ENCODE measurements around the gene TMEM269.

Gene TMEM269

DNA sequence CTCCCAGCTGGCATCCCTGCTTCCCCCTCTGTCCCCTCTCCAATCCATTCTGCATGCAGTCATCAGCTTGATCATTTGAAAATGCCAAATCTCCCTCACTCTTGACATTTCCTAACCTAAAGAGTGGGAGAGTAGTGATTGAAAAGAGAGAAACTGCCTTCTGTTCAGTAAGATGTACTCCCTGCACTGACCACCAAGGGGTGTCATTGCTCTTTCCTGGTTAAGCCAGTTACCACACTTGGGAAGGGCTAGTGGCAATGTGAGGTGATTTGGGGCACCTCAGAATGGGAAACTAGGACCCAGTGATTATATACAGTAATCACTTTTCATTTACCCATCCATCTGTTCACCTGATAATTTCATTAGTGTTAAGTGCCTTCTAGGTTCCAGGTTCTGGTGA lies 6.9 kb upstream of the TMEM269 start:
- Histone ChIP-seq H3K4me3 (ENCODE audit: extremely low read depth, insufficient read depth, low read length, poor library complexity, severe bottlenecking) (no peak overlapping the region), H3K36me3 (ENCODE audit: control insufficient read depth, insufficient read depth, low read length) (peaks cover 82% of the 10 kb centered on the region), H3K27ac (ENCODE audit: low read depth, low read length, severe bottlenecking) (no peak overlapping the region), H3K9me3 (ENCODE audit: control insufficient read depth, low read length) (no peaks in the 10 kb centered on the region), H3K4me1 (ENCODE audit: control insufficient read depth, insufficient read depth, low read length, poor library complexity, severe bottlenecking) (no peaks in the 10 kb centered on the region)

GRCh38 chr1:42779725-42780124 lies 5.1 kb upstream of the TMEM269 start:
- H3K36me3 ChIP-seq (ENCODE audit: control insufficient read depth, insufficient read depth, low read length), result peaks cover 75% of the 10 kb centered on the region
- 100% methylated on average over 2 of the region's 2 CpGs; no CpG with 5 or more reads in 1 of the 2 experiments for WGBS, 2 experiments (ENCODE audit: insufficient coverage in 2 of 2)
- H3K27ac ChIP-seq (ENCODE audit: low read depth, low read length, severe bottlenecking), result no peak overlapping the region
- no peaks in the 10 kb centered on the region for H3K4me1 ChIP-seq (ENCODE audit: control insufficient read depth, insufficient read depth, low read length, poor library complexity, severe bottlenecking)
- no peaks in the 10 kb centered on the region for H3K9me3 ChIP-seq (ENCODE audit: control insufficient read depth, low read length)
- no peak overlapping the region for H3K4me3 ChIP-seq (ENCODE audit: extremely low read depth, insufficient read depth, low read length, poor library complexity, severe bottlenecking)

GRCh38 chr1:42780176-42780575 lies 4.6 kb upstream of the TMEM269 start:
- WGBS, 2 experiments (ENCODE audit: insufficient coverage in 2 of 2), result 100% methylated on average over 1 of the region's 1 CpG; no CpG with 5 or more reads in 1 of the 2 experiments
- no peak overlapping the region for H3K27ac ChIP-seq (ENCODE audit: low read depth, low read length, severe bottlenecking)
- no peak overlapping the region for H3K4me3 ChIP-seq (ENCODE audit: extremely low read depth, insufficient read depth, low read length, poor library complexity, severe bottlenecking)
- no peaks in the 10 kb centered on the region for H3K9me3 ChIP-seq (ENCODE audit: control insufficient read depth, low read length)
- peaks cover 1% of the 10 kb centered on the region for H3K4me1 ChIP-seq (ENCODE audit: control insufficient read depth, insufficient read depth, low read length, poor library complexity, severe bottlenecking)
- H3K36me3 ChIP-seq (ENCODE audit: control insufficient read depth, insufficient read depth, low read length), result peaks cover 70% of the 10 kb centered on the region

- Histone ChIP-seq H3K36me3 (ENCODE audit: control insufficient read depth, insufficient read depth, low read length) (peaks cover 45% of the 10 kb centered on the region), H3K27ac (ENCODE audit: low read depth, low read length, severe bottlenecking) (no peak overlapping the region), H3K9me3 (ENCODE audit: control insufficient read depth, low read length) (no peaks in the 10 kb centered on the region), H3K4me3 (ENCODE audit: extremely low read depth, insufficient read depth, low read length, poor library complexity, severe bottlenecking) (no peak overlapping the region), H3K4me1 (ENCODE audit: control insufficient read depth, insufficient read depth, low read length, poor library complexity, severe bottlenecking) (peaks cover 3% of the 10 kb centered on the region)
- 80% methylated on average over 1 of the region's 2 CpGs; no CpG with 5 or more reads in 1 of the 2 experiments for WGBS, 2 experiments (ENCODE audit: insufficient coverage in 2 of 2)
Observed at GRCh38 chr1:42783092-42783491, 1.7 kb upstream of the TMEM269 start.

GRCh38 chr1:42784547-42784945 lies 245 bp upstream of the TMEM269 start:
- Histone ChIP-seq H3K36me3 (ENCODE audit: control insufficient read depth, insufficient read depth, low read length) (peaks cover 36% of the 10 kb centered on the region), H3K4me1 (ENCODE audit: control insufficient read depth, insufficient read depth, low read length, poor library complexity, severe bottlenecking) (peaks cover 3% of the 10 kb centered on the region), H3K27ac (ENCODE audit: low read depth, low read length, severe bottlenecking) (no peak overlapping the region), H3K9me3 (ENCODE audit: control insufficient read depth, low read length) (no peaks in the 10 kb centered on the region), H3K4me3 (ENCODE audit: extremely low read depth, insufficient read depth, low read length, poor library complexity, severe bottlenecking) (no peak overlapping the region)
- WGBS, 2 experiments (ENCODE audit: insufficient coverage in 2 of 2), result 95 to 100% methylated on average over 7 to 15 of the region's 18 CpGs

DNA sequence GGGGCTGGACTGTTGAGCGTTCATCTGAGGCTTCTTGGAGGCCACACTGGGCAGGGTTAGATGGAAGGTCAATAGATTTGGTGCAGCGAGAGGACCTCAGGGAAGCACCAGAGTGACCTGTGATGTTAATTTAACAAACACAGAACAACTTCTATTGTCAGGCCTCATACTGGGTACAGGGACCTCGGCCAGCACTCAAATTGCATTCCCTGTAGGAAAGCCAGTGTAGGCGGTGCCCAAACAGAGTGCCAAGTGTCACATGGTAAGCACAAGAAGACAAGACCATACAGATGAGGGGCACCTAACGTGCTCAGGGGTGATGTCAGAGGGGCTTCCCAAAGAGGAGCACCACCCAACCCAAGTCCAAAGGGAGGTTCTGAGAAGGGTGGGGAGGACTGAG lies 1.3 kb downstream of the TMEM269 start:
- no peaks in the 10 kb centered on the region for H3K9me3 ChIP-seq (ENCODE audit: control insufficient read depth, low read length)
- 90 to 97% methylated on average over 3 to 5 of the region's 5 CpGs for WGBS, 2 experiments (ENCODE audit: insufficient coverage in 2 of 2)
- no peak overlapping the region for H3K4me3 ChIP-seq (ENCODE audit: extremely low read depth, insufficient read depth, low read length, poor library complexity, severe bottlenecking)
- peaks cover 3% of the 10 kb centered on the region for H3K4me1 ChIP-seq (ENCODE audit: control insufficient read depth, insufficient read depth, low read length, poor library complexity, severe bottlenecking)
- peaks cover 21% of the 10 kb centered on the region for H3K36me3 ChIP-seq (ENCODE audit: control insufficient read depth, insufficient read depth, low read length)
- no peak overlapping the region for H3K27ac ChIP-seq (ENCODE audit: low read depth, low read length, severe bottlenecking)

DNA sequence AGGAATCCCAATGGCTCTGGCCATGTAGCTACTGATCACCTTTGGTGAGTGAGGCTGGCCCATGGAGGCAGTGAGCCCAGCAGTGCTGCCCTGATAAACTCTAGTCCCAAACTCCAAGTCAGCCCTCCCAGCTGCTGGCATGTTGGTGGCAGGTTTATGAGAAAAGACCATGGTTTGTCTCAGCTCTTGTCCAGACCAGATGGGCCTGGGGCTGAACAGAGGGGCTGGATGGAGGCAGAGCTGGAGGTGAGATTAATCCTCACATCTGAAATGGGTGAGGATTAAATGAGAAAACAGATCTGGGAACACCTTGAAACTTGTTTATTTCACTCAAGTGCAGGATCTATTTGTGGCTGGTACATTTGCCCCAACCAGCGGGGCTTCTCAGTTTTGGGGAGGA lies 3.2 kb downstream of the TMEM269 start:
- peaks cover 8% of the 10 kb centered on the region for H3K36me3 ChIP-seq (ENCODE audit: control insufficient read depth, insufficient read depth, low read length)
- no peak overlapping the region for H3K4me3 ChIP-seq (ENCODE audit: extremely low read depth, insufficient read depth, low read length, poor library complexity, severe bottlenecking)
- H3K27ac ChIP-seq (ENCODE audit: low read depth, low read length, severe bottlenecking), result no peak overlapping the region
- WGBS, 2 experiments (ENCODE audit: insufficient coverage in 2 of 2), result 100% methylated on average over 1 of the region's 1 CpG
- no peaks in the 10 kb centered on the region for H3K9me3 ChIP-seq (ENCODE audit: control insufficient read depth, low read length)
- peaks cover 3% of the 10 kb centered on the region for H3K4me1 ChIP-seq (ENCODE audit: control insufficient read depth, insufficient read depth, low read length, poor library complexity, severe bottlenecking)

DNA sequence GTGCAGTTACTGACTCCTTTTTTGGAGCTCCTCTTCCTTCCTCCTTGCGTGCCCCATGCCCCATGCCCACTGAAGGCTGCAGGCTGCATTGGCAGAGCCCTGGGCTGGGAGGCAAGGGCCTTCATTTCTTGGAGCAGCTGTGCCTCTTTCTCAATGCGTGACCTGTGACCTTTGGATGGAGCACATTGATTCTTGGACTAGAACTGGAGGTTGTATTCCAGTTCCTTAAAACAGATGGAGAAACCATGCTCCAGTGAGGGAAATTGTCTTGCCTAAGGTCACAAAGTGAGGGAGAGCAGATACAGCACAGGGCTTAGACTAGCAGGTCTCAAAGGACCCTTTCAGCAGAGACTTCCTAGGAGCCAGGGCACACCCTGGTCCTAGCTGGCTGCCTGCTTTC lies 9.0 kb downstream of the TMEM269 start:
- Histone ChIP-seq H3K27ac (ENCODE audit: low read depth, low read length, severe bottlenecking) (no peak overlapping the region), H3K4me1 (ENCODE audit: control insufficient read depth, insufficient read depth, low read length, poor library complexity, severe bottlenecking) (no peaks in the 10 kb centered on the region), H3K9me3 (ENCODE audit: control insufficient read depth, low read length) (no peaks in the 10 kb centered on the region), H3K4me3 (ENCODE audit: extremely low read depth, insufficient read depth, low read length, poor library complexity, severe bottlenecking) (no peak overlapping the region), H3K36me3 (ENCODE audit: control insufficient read depth, insufficient read depth, low read length) (no peaks in the 10 kb centered on the region)
- 85 to 100% methylated on average over 2 of the region's 2 CpGs for WGBS, 2 experiments (ENCODE audit: insufficient coverage in 2 of 2)

GRCh38 chr1:42797414-42797813 lies 12.6 kb downstream of the TMEM269 start:
- no peaks in the 10 kb centered on the region for H3K4me1 ChIP-seq (ENCODE audit: control insufficient read depth, insufficient read depth, low read length, poor library complexity, severe bottlenecking)
- H3K36me3 ChIP-seq (ENCODE audit: control insufficient read depth, insufficient read depth, low read length), result no peaks in the 10 kb centered on the region
- no peaks in the 10 kb centered on the region for H3K9me3 ChIP-seq (ENCODE audit: control insufficient read depth, low read length)
- no peak overlapping the region for H3K4me3 ChIP-seq (ENCODE audit: extremely low read depth, insufficient read depth, low read length, poor library complexity, severe bottlenecking)
- no peak overlapping the region for H3K27ac ChIP-seq (ENCODE audit: low read depth, low read length, severe bottlenecking)
- 83% methylated on average over 1 of the region's 3 CpGs; no CpG with 5 or more reads in 1 of the 2 experiments for WGBS, 2 experiments (ENCODE audit: insufficient coverage in 2 of 2)

DNA sequence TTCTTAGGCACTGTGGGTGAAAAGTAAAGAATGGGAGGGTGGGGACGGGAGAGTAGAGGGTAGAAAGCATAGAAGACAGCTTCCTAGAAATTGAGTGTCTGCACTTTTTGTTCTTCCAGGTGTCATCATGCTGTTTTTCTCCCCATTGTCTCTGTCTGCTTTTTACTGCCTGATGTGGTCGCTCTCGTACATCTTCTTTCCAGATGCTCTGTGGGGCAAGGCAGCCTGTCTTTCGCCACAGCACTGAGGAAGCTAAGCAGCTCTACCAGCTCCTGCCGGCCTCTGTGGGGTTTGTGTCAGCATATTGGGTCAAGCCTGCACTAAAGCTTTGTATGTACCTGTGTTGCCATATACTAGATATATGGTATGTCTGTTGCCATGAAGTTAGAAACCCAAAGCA lies 13.2 kb downstream of the TMEM269 start:
- no peaks in the 10 kb centered on the region for H3K4me1 ChIP-seq (ENCODE audit: control insufficient read depth, insufficient read depth, low read length, poor library complexity, severe bottlenecking)
- H3K27ac ChIP-seq (ENCODE audit: low read depth, low read length, severe bottlenecking), result no peak overlapping the region
- no peaks in the 10 kb centered on the region for H3K36me3 ChIP-seq (ENCODE audit: control insufficient read depth, insufficient read depth, low read length)
- H3K9me3 ChIP-seq (ENCODE audit: control insufficient read depth, low read length), result no peaks in the 10 kb centered on the region
- WGBS, 2 experiments (ENCODE audit: insufficient coverage in 2 of 2), result 87 to 97% methylated on average over 3 to 5 of the region's 5 CpGs
- H3K4me3 ChIP-seq (ENCODE audit: extremely low read depth, insufficient read depth, low read length, poor library complexity, severe bottlenecking), result no peak overlapping the region

GRCh38 chr1:42801832-42802473 lies 17.2 kb downstream of the TMEM269 start:
- Histone ChIP-seq H3K4me1 (ENCODE audit: control insufficient read depth, insufficient read depth, low read length, poor library complexity, severe bottlenecking) (peaks cover 5% of the 10 kb centered on the region), H3K36me3 (ENCODE audit: control insufficient read depth, insufficient read depth, low read length) (peaks cover 22% of the 10 kb centered on the region), H3K27ac (ENCODE audit: low read depth, low read length, severe bottlenecking) (no peak overlapping the region), H3K9me3 (ENCODE audit: control insufficient read depth, low read length) (peaks cover 4% of the 10 kb centered on the region), H3K4me3 (ENCODE audit: extremely low read depth, insufficient read depth, low read length, poor library complexity, severe bottlenecking) (no peak overlapping the region)
- 96 to 98% methylated on average over 4 of the region's 8 CpGs for WGBS, 2 experiments (ENCODE audit: insufficient coverage in 2 of 2)

All from mesodermal cell (in vitro differentiated cells).